ENCODE data around the gene ST13.

- TF ChIP-seq MAX (IDR thresholded peaks at IDR 0.05), result no peak
- TF ChIP-seq TCF12 (IDR thresholded peaks at IDR 0.05; ENCODE audit: low read depth), result no peak
- no peak for TF ChIP-seq EGR1 (IDR thresholded peaks at IDR 0.05)
Observed at GRCh38 chr22:40867109-40867508, 10.7 kb upstream of the ST13 start.

Data from Ishikawa (cell line).